LNCaP clone FGC (cell line): ENCODE measurements around the gene STK32A.
A peak's percentile ranks its signal among the peaks of the same experiment; 100 is the strongest.

Experiments used
- DNase-seq: peaks from one replicate; pipeline ENCODE4 v3.0.0-alpha.2; 2011; ENCODE audit warnings: low read depth
- H3K4me3 ChIP-seq: 2 replicates; pipeline ENCODE4 v1.5.1; 2011; ENCODE audit warnings: mild to moderate bottlenecking, low read depth, low read length, control low read depth
- CTCF ChIP-seq: IDR thresholded peaks from 2 replicates; pipeline ENCODE4 v1.5.1; 2012; ENCODE audit warnings: mild to moderate bottlenecking; ENCODE audit not compliant: control insufficient read depth, insufficient read depth; ENCODE audit errors: extremely low read depth

Gene STK32A

GRCh38 chr5:147303976-147304375, 69.2 kb downstream of the STK32A start:
- no peak for TF ChIP-seq CTCF
- H3K4me3 ChIP-seq, result no peak overlapping the region
- no peak for DNase-seq

GRCh38 chr5:147305147-147305546, 70.3 kb downstream of the STK32A start:
- no peak for TF ChIP-seq CTCF
- H3K4me3 ChIP-seq, result no peak overlapping the region
- DNase-seq, result no peak

GRCh38 chr5:147306351-147306750, 71.5 kb downstream of the STK32A start:
- H3K4me3 ChIP-seq, result no peak overlapping the region
- TF ChIP-seq CTCF, result no peak
- DNase-seq, result no peak

- no peak for DNase-seq
- TF ChIP-seq CTCF, result no peak
- H3K4me3 ChIP-seq, result no peak overlapping the region
These were observed 72.3 kb downstream of the STK32A start for GRCh38 chr5:147307170-147307569.

- no peak for TF ChIP-seq CTCF
- no peak for DNase-seq
- no peak overlapping the region for H3K4me3 ChIP-seq
These were observed 74.8 kb downstream of the STK32A start for GRCh38 chr5:147309621-147310020.

- no peak overlapping the region for H3K4me3 ChIP-seq
- peak; percentile 92 for DNase-seq
- TF ChIP-seq CTCF, result no peak
These were observed 75.4 kb downstream of the STK32A start for GRCh38 chr5:147310059-147310704.
